Daoy (cell line): ENCODE results near the gene CCT6B. TPM values are rescaled to one million over a fixed set of nuclear protein-coding genes. Genes with fewer than 3 reads are reported as not detected.
"Not testable (repeated sequence)": the region's sequence is repeated elsewhere in the genome, so short reads cannot be mapped to it uniquely, and the experiment has no call there.

ENCODE experiments used
- DNase-seq: peaks from one replicate; pipeline ENCODE4 v3.0.0-alpha.2; 2015; ENCODE audit warnings: low read depth
- total RNA-seq: library from RNA; depleted of rRNA; stranded (reverse); fragments of >200 nt; shearing (Covaris generic); gene quantifications from 2 replicates; pipeline ENCODE4 v1.2.3, GENCODE V29; 2014; rRNA removed

The CCT6B gene
- total RNA-seq = 2.1 and 3.5 TPM in 2 replicates

- DNase-seq = peak; percentile 97
Observed at GRCh38 chr17:34961093-34961911, at the start of gene CCT6B, which contains the start of gene ZNF830. Gene CCT6B (minus strand): TSS chr17:34961460. CDS start chr17:34961393, 67 bp downstream. Gene ZNF830 (plus strand): TSS chr17:34961540. CDS start chr17:34961567, 27 bp downstream.

DNA sequence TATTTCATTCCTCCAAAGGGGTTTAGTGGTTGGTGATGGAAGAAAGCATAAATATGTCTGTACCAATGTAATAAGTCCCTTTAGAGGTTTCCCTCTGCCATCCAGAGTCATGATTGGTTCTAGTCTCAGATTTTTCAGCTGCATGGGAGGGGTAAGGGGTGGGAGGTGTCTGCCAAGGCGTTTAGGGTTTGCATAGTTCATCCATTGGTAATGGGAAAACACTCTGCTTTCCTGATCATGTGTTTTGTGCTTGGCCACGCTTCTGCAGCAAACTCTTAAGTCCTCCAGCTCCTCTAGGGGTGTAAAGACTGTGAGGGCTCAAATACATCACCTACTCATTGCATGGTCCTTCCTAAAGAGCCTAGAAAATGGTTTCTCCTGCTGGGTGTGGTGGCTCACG lies 48.8 kb upstream of the CCT6B start:
- no peak for DNase-seq

- no peak for DNase-seq
Observed at GRCh38 chr17:35006961-35007360, 45.7 kb upstream of the CCT6B start.

GRCh38 chr17:35006345-35006744 lies 45.1 kb upstream of the CCT6B start:
- no peak for DNase-seq

DNA sequence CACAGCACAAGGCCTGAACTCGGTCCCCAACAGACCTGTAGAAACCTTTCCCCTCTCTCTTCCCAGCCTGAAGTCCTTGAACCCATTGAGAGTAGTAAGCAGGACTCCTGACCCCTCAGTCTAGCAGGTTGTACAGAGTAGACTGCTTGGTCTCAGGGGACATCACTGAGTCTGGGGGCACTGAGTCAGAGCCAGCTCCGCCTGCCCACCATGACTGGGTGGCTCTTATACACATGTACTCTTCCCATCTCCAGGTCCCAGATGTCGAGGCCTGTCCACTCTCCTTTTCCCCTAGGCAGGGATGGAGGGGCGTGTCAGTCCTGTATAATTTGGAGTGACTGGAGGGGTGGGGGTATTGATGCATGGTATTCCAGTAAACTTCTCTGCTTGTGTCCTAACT lies 42.5 kb upstream of the CCT6B start:
- no peak for DNase-seq

GRCh38 chr17:35002876-35003551 lies 41.8 kb upstream of the CCT6B start:
- DNase-seq = no peak

- DNase-seq = no peak
Observed at GRCh38 chr17:35001549-35001948, 40.3 kb upstream of the CCT6B start.

GRCh38 chr17:35000965-35001364 lies 39.7 kb upstream of the CCT6B start:
- DNase-seq = not testable (repeated sequence)

DNA sequence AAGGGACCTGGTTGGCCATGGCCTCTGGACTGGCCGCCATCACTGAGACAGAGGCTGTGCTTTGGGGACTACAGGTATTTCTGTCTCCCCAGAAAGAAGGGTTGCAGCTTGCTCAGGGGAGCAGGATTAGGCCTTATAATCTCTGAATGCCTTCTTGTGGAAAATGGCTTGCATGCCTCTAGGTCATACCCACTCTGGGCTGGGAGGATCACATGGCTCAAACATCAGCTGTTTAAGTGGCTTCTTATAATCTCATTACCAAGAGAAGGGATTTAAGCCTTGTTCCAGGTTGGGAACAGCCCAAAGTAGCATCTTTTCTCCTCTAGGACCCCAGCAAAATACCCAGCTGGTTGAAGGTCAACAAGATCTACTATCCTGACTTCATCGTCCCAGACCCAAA lies 38.2 kb upstream of the CCT6B start:
- no peak for DNase-seq

GRCh38 chr17:34998205-34998604 lies 36.9 kb upstream of the CCT6B start:
- DNase-seq = peak; percentile 79

DNA sequence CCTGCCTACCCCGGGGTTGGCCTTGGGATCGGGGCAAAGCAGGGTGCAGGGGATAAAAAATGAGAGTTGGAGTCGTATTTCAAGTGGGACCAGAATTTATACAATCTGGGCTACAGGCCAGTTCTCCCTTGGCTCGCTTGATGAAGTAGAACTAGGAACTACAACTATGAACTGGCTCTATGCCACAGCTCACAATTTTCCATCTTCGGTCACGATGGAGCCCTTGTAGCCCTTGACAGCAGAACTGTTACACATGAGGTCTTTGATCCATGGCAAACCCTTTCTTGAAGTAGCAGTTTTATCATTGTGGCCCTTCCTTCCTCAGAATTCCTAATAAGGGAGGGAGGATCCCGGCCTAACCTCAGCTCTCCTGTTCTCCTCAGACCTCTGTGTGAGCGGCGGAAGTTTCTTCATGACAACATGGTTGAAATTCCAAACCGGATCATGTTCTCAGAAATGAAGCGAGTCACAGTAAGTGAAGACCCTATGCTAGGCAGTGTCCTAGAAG lies 36.1 kb upstream of the CCT6B start:
- DNase-seq = no peak

- no peak for DNase-seq
Observed at GRCh38 chr17:34996422-34997285, 35.4 kb upstream of the CCT6B start.

DNA sequence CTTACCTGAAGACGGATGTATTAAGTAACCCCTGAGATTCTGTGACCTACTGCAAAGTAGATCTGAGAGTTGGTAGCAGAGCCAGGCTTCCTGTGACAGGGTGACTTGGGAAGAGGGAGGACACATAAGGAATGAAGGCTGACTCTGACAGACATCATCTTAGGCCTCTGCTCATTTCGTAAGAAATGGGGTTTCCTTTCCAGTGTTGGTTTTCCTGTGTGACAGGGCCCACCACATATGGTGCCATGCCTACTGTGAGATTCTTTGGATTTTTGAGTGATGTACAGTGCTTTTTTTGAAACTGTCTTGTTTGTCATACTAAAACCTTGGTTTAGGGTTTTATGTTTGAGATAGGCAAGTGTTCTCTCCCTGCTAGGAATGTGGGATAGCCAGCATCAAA lies 31.8 kb upstream of the CCT6B start:
- no peak for DNase-seq

DNA sequence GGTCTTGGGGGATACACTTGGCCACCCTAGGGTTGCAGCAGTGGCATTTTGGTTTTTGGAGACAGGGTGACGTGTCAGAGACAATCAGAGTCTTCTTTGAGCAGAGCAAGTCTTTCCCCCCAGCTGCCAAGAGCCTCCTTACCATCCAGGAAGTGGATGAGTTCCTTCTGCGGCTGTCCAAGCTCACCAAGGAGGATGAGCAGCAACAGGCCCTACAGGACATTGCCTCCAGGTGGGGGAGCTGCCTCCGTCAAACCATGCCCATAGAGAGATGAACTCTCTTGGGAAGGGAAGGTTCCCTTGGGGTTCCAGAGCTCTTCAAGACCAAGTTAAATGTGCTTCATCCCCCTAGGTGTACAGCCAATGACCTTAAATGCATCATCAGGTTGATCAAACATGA lies 30.3 kb upstream of the CCT6B start:
- no peak for DNase-seq

- DNase-seq = no peak
Observed at GRCh38 chr17:34990921-34991365, 29.7 kb upstream of the CCT6B start.

- DNase-seq = no peak
Observed at GRCh38 chr17:34989473-34989872, 28.2 kb upstream of the CCT6B start.

DNA sequence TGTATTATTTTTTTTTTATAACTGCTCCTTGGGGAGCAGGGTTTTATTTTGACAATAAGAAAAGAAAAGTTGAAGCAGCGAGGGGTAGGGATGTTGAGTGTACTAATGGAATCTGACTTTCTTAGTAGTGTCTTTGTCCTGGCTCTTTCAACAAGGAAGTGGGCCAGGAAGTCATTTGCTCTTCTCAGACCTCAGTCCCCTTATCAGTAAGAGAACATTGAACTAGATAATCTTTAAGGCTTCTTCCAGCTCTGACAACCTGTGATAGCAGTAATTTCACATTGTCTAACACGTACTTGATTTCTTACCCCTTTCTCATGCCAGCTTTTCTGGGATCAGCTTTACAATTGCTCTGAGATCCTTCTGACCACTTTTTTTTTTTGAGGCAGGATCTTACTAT lies 27.4 kb upstream of the CCT6B start:
- DNase-seq = no peak

GRCh38 chr17:34987232-34987631 lies 26.0 kb upstream of the CCT6B start:
- no peak for DNase-seq

DNA sequence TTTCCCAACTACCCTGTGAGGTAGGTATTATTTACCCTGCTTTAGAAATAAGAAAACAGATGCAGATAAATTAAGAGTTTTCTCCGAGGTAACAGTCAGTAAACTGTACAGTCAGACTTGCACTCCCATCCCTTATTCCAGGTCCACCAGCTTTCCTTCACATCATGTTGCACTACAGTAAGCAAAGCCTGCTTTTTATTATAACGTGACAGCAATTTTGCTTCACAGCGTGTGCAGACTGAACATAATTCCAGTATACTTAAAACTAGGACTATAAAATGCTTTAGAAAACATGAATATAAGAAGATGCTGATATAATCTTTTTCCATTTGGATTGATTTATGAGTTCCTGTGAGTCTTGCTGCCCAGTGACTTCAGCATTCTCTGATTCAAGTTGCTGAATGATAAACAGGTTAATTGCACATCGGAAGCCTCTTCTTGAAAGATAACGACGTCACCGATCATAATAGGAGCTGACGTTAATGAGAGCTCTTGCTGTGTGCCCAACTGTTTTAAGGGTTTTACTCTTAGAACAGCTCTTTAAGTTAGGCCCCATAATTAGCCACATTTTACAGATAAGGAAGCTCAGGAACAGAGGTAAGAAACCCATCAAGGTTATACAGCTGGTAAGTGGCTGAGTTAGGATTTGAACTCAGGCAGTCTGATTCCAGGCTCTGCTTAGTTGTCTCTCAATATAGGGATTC lies 20.4 kb upstream of the CCT6B start:
- no peak for DNase-seq

- DNase-seq = peak; percentile 90
Observed at GRCh38 chr17:34980681-34981537, 19.6 kb upstream of the CCT6B start.
